Measurements from ENCODE around the gene VSIG8.

Gene VSIG8

DNA sequence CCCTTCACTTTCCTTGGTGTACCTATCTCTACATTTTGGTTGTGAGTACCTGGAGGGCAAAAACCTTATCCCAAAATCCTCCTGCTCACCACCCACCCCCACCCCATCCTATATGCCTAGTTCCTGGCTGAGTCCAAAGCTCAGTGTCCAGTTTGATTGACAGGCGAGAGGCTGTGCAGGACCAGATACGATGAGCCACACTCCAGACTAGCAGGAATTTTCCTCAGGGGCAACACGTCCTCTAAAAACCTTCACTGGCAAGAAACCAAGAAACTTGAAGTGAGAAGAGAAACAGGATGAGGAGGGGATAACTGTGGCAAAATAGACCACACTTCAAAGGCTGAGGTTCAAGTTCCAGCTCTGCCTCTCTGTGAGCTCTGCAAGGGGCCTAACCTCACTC, 36.9 kb downstream of the VSIG8 start (continued):
- TF ChIP-seq, protein P1, sequence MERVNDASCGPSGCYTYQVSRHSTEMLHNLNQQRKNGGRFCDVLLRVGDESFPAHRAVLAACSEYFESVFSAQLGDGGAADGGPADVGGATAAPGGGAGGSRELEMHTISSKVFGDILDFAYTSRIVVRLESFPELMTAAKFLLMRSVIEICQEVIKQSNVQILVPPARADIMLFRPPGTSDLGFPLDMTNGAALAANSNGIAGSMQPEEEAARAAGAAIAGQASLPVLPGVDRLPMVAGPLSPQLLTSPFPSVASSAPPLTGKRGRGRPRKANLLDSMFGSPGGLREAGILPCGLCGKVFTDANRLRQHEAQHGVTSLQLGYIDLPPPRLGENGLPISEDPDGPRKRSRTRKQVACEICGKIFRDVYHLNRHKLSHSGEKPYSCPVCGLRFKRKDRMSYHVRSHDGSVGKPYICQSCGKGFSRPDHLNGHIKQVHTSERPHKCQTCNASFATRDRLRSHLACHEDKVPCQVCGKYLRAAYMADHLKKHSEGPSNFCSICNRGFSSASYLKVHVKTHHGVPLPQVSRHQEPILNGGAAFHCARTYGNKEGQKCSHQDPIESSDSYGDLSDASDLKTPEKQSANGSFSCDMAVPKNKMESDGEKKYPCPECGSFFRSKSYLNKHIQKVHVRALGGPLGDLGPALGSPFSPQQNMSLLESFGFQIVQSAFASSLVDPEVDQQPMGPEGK (CRISPR knock-in tag; IDR thresholded peaks at IDR 0.05; ENCODE audit: borderline replicate concordance), result no peak
- TF ChIP-seq ZFP3 (CRISPR knock-in tag; IDR thresholded peaks at IDR 0.05), result no peak
- TF ChIP-seq, protein P2, sequence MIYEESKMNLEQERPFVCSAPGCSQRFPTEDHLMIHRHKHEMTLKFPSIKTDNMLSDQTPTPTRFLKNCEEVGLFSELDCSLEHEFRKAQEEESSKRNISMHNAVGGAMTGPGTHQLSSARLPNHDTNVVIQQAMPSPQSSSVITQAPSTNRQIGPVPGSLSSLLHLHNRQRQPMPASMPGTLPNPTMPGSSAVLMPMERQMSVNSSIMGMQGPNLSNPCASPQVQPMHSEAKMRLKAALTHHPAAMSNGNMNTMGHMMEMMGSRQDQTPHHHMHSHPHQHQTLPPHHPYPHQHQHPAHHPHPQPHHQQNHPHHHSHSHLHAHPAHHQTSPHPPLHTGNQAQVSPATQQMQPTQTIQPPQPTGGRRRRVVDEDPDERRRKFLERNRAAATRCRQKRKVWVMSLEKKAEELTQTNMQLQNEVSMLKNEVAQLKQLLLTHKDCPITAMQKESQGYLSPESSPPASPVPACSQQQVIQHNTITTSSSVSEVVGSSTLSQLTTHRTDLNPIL (CRISPR knock-in tag; IDR thresholded peaks at IDR 0.05; ENCODE audit: low read depth), result no peak
- TF ChIP-seq, protein P3, sequence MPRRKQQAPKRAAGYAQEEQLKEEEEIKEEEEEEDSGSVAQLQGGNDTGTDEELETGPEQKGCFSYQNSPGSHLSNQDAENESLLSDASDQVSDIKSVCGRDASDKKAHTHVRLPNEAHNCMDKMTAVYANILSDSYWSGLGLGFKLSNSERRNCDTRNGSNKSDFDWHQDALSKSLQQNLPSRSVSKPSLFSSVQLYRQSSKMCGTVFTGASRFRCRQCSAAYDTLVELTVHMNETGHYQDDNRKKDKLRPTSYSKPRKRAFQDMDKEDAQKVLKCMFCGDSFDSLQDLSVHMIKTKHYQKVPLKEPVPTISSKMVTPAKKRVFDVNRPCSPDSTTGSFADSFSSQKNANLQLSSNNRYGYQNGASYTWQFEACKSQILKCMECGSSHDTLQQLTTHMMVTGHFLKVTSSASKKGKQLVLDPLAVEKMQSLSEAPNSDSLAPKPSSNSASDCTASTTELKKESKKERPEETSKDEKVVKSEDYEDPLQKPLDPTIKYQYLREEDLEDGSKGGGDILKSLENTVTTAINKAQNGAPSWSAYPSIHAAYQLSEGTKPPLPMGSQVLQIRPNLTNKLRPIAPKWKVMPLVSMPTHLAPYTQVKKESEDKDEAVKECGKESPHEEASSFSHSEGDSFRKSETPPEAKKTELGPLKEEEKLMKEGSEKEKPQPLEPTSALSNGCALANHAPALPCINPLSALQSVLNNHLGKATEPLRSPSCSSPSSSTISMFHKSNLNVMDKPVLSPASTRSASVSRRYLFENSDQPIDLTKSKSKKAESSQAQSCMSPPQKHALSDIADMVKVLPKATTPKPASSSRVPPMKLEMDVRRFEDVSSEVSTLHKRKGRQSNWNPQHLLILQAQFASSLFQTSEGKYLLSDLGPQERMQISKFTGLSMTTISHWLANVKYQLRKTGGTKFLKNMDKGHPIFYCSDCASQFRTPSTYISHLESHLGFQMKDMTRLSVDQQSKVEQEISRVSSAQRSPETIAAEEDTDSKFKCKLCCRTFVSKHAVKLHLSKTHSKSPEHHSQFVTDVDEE (CRISPR knock-in tag; IDR thresholded peaks at IDR 0.05), result no peak
- TF ChIP-seq ZNF70 (CRISPR knock-in tag; IDR thresholded peaks at IDR 0.05), result no peak
- TF ChIP-seq PPARA (CRISPR knock-in tag; IDR thresholded peaks at IDR 0.05; ENCODE audit: borderline replicate concordance), result no peak
- TF ChIP-seq CSDC2 (CRISPR knock-in tag; IDR thresholded peaks at IDR 0.05), result no peak

DNA sequence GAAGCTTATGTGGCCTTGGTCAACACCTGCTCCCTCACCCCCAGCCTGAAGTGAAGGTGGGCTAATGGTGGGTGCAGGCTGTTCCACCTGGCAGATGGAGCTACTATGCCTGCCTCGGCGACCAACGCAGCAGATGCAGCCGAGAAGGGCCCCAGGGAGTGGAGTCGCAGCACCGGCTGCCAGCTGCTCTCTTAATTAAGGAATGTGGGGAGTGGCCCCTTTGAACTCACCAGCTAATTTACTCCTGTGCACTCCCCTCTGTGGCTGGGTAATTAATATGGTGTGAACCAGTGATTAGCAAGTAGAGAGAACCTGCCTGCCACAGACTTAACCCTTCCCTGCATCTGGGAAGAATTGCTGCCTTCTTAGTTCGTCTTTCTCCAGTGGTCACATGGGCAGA, 39.1 kb downstream of the VSIG8 start:
- ATAC-seq, result no peak
- TF ChIP-seq, protein P2 (CRISPR knock-in tag; IDR thresholded peaks at IDR 0.05; ENCODE audit: low read depth), result no peak
- TF ChIP-seq ZNF565 (CRISPR knock-in tag; conservative IDR thresholded peaks at IDR 0.05; ENCODE audit: low read depth) (no peak), ISL1 (CRISPR knock-in tag; IDR thresholded peaks at IDR 0.05) (no peak), RARB (CRISPR knock-in tag; IDR thresholded peaks at IDR 0.05) (no peak), ARNTL (CRISPR knock-in tag; IDR thresholded peaks at IDR 0.05; ENCODE audit: borderline replicate concordance, low read depth) (no peak), CSDC2 (CRISPR knock-in tag; IDR thresholded peaks at IDR 0.05) (no peak), ZC3H10 (CRISPR knock-in tag; IDR thresholded peaks at IDR 0.05) (no peak), PPARA (CRISPR knock-in tag; IDR thresholded peaks at IDR 0.05; ENCODE audit: borderline replicate concordance) (no peak), ZNF70 (CRISPR knock-in tag; IDR thresholded peaks at IDR 0.05) (no peak), ESRRG (CRISPR knock-in tag; IDR thresholded peaks at IDR 0.05) (no peak), ZNF8 (CRISPR knock-in tag; IDR thresholded peaks at IDR 0.05) (no peak), OSR1 (CRISPR knock-in tag; IDR thresholded peaks at IDR 0.05) (no peak), SNAI2 (CRISPR knock-in tag; IDR thresholded peaks at IDR 0.05) (no peak)
- TF ChIP-seq, protein P4, sequence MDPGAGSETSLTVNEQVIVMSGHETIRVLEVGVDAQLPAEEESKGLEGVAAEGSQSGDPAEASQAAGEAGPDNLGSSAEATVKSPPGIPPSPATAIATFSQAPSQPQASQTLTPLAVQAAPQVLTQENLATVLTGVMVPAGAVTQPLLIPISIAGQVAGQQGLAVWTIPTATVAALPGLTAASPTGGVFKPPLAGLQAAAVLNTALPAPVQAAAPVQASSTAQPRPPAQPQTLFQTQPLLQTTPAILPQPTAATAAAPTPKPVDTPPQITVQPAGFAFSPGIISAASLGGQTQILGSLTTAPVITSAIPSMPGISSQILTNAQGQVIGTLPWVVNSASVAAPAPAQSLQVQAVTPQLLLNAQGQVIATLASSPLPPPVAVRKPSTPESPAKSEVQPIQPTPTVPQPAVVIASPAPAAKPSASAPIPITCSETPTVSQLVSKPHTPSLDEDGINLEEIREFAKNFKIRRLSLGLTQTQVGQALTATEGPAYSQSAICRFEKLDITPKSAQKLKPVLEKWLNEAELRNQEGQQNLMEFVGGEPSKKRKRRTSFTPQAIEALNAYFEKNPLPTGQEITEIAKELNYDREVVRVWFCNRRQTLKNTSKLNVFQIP (CRISPR knock-in tag; IDR thresholded peaks at IDR 0.05; ENCODE audit: borderline replicate concordance, low read depth), result no peak
- TF ChIP-seq, protein P5, sequence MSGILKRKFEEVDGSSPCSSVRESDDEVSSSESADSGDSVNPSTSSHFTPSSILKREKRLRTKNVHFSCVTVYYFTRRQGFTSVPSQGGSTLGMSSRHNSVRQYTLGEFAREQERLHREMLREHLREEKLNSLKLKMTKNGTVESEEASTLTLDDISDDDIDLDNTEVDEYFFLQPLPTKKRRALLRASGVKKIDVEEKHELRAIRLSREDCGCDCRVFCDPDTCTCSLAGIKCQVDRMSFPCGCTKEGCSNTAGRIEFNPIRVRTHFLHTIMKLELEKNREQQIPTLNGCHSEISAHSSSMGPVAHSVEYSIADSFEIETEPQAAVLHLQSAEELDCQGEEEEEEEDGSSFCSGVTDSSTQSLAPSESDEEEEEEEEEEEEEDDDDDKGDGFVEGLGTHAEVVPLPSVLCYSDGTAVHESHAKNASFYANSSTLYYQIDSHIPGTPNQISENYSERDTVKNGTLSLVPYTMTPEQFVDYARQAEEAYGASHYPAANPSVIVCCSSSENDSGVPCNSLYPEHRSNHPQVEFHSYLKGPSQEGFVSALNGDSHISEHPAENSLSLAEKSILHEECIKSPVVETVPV (CRISPR knock-in tag; IDR thresholded peaks at IDR 0.05), result no peak

DNA sequence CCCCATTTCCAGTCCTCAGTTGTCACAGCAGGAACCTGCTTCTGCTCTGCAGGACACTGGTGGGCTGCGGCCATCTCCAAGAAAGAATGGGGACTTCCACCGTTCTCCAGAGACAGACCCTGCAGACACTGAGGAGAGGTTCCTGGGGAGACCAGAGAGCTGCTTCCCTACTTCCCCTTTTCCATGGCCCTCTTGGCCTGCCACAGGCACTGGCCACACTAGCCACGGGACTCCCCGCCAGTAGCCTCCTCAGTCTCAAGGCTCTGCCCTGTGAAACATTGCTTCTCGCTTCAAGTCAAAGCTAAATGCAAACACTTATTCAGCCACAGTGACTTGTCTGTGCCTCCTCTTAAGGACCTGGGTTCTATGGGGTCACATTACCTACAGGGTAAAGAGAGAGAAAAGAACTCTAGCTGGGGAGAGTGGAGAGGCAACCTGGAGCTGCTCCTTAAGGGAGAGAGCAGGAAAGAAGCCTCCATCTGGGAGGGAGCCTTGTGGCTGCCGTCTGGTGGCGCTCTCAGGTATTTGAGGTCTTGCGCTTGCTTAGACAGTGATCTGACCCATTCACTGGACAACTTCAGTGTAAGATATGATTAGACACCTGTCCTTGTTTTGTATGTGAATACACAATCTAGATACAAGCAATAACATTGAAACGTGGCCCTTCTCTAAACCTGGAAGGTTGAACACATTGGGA, 41.1 kb downstream of the VSIG8 start:
- ATAC-seq, result peak; percentile 98
- no peak for TF ChIP-seq TOX (CRISPR knock-in tag; IDR thresholded peaks at IDR 0.05; ENCODE audit: borderline replicate concordance)
- no peak for TF ChIP-seq ZFP3 (CRISPR knock-in tag; IDR thresholded peaks at IDR 0.05)
- no peak for TF ChIP-seq OSR1 (CRISPR knock-in tag; IDR thresholded peaks at IDR 0.05)
- TF ChIP-seq, protein P1 (CRISPR knock-in tag; IDR thresholded peaks at IDR 0.05; ENCODE audit: borderline replicate concordance), result no peak
- TF ChIP-seq, protein P2 (CRISPR knock-in tag; IDR thresholded peaks at IDR 0.05; ENCODE audit: low read depth), result no peak

Measured in SK-N-SH treated with all-trans-retinoic acid at 6 μM for 48 hours (cell line).